ENCODE measurements around the gene TEX2.
A peak's percentile ranks its signal among the peaks of the same experiment; 100 is the strongest.

Gene TEX2

DNA sequence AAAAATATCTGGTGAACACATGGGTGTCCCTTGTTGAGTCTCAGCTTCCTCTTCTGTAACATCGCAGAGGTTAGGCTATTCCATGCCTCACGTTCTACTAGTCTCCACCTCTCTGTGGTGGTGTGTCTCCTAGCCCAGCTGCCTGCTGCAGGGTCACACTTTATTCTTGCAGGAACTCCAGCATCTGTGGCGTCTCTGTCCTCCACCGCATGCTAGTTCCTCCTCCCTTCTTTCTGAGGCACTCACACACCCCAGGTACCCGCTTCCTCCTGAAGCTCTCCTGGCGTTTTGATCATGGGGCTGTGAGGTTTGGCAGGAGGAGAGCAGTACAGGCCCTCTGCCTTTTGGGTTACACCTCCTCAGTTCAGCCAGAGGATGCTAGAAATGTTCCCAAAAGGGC is 9.9 kb upstream of the TEX2 start:
- intact Hi-C loops (cut with DNase I): no loop called here

DNA sequence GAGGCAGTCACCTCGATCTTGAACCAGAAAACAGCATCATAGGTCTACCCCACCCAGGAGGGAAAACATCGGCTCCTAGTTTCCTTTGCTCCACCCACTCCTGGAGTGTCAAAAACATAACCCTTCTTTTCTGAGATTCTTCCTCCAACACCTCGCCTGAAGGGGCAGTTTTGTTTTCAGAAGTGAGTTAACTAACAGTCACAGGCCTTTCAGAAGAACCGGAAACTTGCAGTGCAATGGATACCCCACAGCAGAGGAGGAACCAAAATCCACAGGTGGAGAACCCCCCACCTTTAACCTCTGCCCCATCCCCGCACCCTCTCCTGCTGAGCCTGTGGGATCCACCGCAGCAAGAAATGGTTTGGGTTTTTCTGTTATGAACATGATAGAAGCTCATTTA is 7.8 kb upstream of the TEX2 start:
- DNase-seq: peak in 2 of 10 donors; percentile 4 to 24
- intact Hi-C loops (cut with DNase I): no loop called here

More for the DNA sequence above, 9.9 kb upstream of the TEX2 start:
- peak in 2 of 10 donors; percentile 27 to 35 for DNase-seq

DNA sequence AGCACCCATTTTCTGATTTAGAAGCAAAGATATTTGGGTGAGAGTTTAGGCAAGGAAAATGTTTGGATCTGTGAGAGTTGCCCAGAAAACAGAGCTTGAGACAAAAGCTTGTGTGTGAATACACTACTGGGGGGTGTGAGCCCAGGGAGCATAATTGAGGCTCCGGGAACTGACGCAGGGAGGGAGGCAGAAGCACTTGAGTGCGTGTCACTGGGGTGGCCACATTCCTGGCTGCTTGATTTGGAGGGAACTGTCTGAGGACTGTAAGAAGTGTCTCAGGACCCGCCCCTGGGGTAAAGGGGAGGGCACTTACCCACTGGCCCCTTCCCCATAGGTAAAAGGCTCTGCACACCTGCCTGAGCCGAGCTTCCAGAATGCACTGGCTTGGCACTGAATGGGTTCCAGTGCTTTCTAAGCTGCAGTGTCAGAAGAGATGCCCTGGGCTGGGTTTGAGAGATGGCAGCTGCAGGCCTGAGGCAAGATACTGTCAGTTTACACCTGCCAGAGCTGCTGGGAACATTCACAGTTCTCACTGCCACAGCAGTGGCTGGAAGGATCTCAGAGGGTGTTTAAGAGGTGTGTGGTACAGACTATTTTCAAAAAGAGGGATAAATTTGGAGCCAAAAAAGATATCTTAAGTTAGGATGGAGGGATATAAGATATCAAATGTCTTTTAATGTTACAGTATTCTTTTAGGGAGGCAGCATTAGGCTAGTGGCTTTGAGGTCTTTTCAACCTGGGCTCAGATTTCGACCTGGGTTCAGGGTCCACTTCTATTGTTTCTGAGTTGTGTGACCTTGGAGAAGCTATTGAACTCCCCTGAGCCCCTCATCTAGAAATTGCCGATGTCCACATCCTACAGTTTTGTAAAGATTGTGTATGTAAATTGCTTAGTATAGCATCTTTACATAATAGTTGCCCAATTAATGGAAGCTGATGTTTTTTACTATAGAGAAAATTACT is 6.9 kb upstream of the TEX2 start:
- DNase-seq: peak in 5 of 10 donors; percentile 22 to 87 (median 37)
- intact Hi-C loops (cut with DNase I): loop anchor here (10.0 kb wide), 1 partner anchor 65 kb away; no protein-coding TSS in a partner anchor

GRCh38 chr17:64264891-64265290 is 1.8 kb upstream of the TEX2 start:
- DNase-seq: peak in 2 of 10 donors; percentile 25 to 37
- intact Hi-C loops (cut with DNase I): loop anchor here (5.0 to 10.0 kb wide), 3 partner anchors 60 to 133 kb away; partner anchors contain the start of gene ERN1

- intact Hi-C loops (cut with DNase I): loop anchor here (5.0 to 10.0 kb wide), 3 partner anchors 58 to 130 kb away; partner anchors contain the start of gene ERN1
- DNase-seq: peak; percentile 27 to 93 (median 43)
These were observed 661 bp downstream of the TEX2 start for GRCh38 chr17:64262198-64262999.

DNA sequence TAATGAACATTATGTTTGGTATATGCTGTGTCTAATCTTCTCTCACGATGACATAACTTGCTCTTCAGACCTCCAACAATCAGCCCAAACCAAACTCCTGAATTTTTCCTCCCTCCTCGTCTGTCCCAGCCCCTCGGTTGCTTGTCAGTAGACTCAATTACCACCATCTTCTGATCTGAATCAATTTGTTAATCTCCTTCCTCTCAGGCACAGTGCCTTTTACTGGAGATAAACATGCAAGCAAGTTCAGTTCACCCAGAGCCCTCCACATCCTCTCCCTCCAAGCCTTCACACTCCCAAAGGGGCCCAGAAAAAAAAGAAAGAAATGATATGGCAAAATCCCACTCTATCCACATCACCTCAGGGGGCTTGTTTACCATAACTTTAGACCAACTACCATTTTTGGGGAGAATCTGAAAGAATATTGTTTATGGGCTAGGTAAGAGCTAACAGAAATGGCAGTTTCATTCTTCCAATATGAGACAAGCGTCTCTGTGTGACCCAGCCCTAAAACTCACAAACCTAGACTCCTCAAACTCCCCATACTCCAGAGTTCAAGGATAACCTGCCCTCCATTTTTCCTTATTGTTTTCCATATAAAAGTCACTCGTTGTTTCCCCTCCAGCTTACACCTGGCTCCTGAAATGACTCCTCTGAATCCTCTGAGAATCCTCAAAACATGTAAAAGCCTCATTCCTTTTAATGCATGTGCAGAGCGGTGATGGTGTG is 1.5 kb downstream of the TEX2 start:
- intact Hi-C loops (cut with DNase I): loop anchor here (5.0 to 10.0 kb wide), 3 partner anchors 57 to 129 kb away; partner anchors contain the start of gene ERN1

GRCh38 chr17:64260886-64261285 is 2.2 kb downstream of the TEX2 start:
- intact Hi-C loops (cut with DNase I): loop anchor here (5.0 to 10.0 kb wide), 3 partner anchors 56 to 129 kb away; partner anchors contain the start of gene ERN1
- no peak for DNase-seq

More for the DNA sequence above, 1.5 kb downstream of the TEX2 start:
- no peak for DNase-seq

DNA sequence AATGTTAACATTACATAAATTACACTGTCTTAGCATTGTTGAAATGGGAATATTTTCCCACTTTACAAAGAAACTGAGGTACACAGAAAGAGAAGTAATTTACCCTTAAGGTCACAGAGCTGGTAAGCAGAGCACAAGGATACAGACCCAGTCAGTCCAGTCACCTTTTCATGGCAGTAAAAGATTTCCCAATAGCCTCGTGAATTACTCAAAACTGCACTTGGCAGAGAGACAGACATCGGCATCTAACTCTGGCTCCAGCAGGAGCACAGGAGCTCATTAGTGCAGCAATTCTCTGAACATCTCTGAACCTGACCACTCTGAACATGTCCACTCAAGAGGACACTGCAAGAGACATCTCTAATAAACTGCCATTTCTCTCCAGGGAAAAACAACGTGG is 3.1 kb downstream of the TEX2 start:
- no peak for DNase-seq
- intact Hi-C loops (cut with DNase I): loop anchor here (5.0 to 10.0 kb wide), 3 partner anchors 55 to 128 kb away; partner anchors contain the start of gene ERN1

DNA sequence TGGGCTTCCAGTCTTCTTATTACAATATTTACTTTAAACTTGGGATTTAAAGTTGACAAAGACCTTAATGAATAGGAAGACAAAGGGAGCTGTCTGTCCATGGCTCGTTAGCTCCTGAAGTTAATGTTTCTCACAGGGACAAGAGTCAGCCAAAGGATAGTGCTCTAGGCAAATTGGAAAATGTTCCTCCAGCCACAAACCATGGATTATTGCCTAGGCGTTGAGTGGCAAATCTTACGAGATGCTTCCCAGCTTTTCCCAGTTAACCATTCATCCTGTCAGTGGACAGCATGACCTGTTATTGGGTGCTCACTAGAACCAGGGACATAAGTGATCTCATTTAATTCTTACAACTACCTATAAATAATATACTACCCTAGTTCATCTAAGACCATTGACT is 3.6 kb downstream of the TEX2 start:
- intact Hi-C loops (cut with DNase I): no loop called here
- DNase-seq: no peak

- intact Hi-C loops (cut with DNase I): no loop called here
These were observed 5.9 kb downstream of the TEX2 start for GRCh38 chr17:64256913-64257807.

DNA sequence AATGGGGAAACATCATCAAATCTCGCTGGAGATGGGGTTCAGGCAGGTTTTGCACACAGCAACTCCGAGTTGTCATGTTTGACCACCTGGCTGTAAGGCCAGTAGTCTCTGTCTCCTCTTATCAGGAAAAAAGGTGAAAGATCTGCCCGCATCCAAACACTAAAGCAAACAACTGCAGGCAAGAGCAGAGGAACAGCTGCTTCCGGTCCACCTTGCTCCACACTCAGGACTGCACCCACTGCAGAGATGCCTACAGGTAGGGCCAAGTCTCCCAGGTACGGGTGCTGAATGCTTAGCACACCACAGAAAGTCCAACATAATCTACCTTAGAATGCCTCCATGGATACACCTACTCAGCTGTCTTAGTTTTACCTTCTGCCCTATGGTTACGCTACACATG is 7.3 kb downstream of the TEX2 start:
- peak in 1 of 10 donors; percentile 26 for DNase-seq
- intact Hi-C loops (cut with DNase I): no loop called here

More at GRCh38 chr17:64256913-64257807, 5.9 kb downstream of the TEX2 start:
- DNase-seq: peak in 1 of 10 donors; percentile 16

- DNase-seq: peak in 1 of 10 donors; percentile 6
- intact Hi-C loops (cut with DNase I): no loop called here
These were observed 8.3 kb downstream of the TEX2 start for GRCh38 chr17:64254755-64255154.

DNA sequence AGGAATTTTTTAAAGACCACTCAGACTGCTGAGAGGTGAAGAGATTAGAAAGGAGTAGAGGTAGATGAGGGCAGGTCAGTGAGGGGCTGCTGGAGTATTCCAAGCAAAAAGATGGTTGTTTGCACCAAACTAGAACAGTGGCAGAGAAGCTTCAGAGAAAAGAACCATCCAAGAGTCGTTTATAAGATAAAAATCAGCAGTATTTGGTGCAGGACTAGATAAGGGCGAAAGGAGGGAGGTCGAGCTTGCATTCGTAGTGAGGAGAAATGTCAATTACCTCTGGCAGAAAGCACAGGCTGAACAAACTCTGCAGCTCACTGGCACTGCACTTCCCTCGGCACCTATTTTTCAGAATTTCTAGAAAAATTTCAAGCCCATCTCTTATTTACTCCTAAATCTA is 9.6 kb downstream of the TEX2 start:
- intact Hi-C loops (cut with DNase I): no loop called here
- DNase-seq: no peak

DNA sequence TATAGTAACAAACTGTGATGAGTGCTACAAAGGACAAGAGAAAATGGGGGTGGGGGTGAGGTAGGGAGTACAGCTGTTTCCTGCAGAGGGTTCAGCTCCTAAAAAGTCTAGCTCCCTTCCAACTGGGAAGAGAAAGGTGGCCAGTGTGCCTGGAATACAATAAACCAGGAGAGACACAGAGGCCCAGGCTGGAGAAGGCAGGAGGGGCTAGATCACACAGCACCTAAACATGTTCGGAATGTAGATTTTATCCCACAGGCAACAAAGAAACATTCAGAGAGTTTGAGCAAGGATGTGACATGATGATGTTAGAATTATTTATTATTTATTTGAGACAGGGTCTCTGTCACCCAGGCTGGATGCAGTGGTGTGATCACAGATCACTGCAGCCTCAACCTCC is 10.2 kb downstream of the TEX2 start:
- intact Hi-C loops (cut with DNase I): no loop called here
- no peak for DNase-seq

- intact Hi-C loops (cut with DNase I): no loop called here
These were observed 12.7 kb downstream of the TEX2 start for GRCh38 chr17:64250233-64250835.

DNA sequence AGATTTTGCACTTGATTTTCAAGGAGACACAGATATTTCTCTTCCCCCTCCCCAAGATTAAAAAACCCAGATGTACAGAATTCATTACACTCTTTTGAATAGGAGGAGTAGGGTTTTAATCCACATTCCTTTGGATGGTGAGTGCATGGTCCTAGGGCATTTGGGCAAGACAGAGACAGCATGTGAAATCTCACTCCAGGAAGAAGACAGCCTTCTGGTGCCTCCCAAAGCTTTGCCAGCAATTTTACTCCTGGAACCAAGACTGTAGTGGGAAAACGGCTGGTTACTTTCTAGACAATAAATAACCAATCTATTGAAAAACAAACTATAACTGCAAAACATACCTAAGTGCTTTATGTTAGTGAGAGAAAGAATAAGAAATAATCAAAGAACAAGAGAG is 15.2 kb downstream of the TEX2 start:
- intact Hi-C loops (cut with DNase I): no loop called here
- DNase-seq: no peak

More at GRCh38 chr17:64250233-64250835, 12.7 kb downstream of the TEX2 start:
- DNase-seq: no peak

GRCh38 chr17:64245218-64246145 is 17.6 kb downstream of the TEX2 start:
- intact Hi-C loops (cut with DNase I): no loop called here
- DNase-seq: no peak
